Measurements from ENCODE around the gene KCNQ1. TPM values are rescaled to one million over a fixed set of nuclear protein-coding genes. Genes with fewer than 3 reads are reported as not detected.

Gene KCNQ1
- total RNA-seq, 3 donors from 2014 or later (not counting 1 experiment from before 2014, with no cell fraction given), result 1.9 to 7.8 (median 3.3) TPM

GRCh38 chr11:2515401-2516275, 70.8 kb downstream of the KCNQ1 start:
- intact Hi-C loops (cut with micrococcal nuclease), result no loop called here
- DNase-seq, result no peak

GRCh38 chr11:2516276-2517015, 71.6 kb downstream of the KCNQ1 start:
- Mint-ChIP-seq H3K4me3 (no peak overlapping the region), H3K4me1 (no peaks in the 10 kb centered on the region), H3K27me3 (ENCODE audit: low read depth in 2 of 2) (no peaks in the 10 kb centered on the region), H3K27ac (no peak overlapping the region), H3K9me3 (no peaks in the 10 kb centered on the region), H3K36me3 (no peaks in the 10 kb centered on the region)
- ATAC-seq (no peak), DNase-seq (no peak)
- H3K27me3 ChIP-seq (ENCODE audit: control insufficient read depth, insufficient read depth, low read length), result no peaks in the 10 kb centered on the region
- H3K9me3 ChIP-seq (ENCODE audit: control insufficient read depth, insufficient read depth, low read length), result no peaks in the 10 kb centered on the region
- intact Hi-C loops (cut with micrococcal nuclease), result no loop called here
- no peak for TF ChIP-seq CTCF (IDR thresholded peaks at IDR 0.05)
- no peak overlapping the region for H3K4me3 ChIP-seq (ENCODE audit: low read length)
- WGBS (ENCODE audit: insufficient coverage), result 82% methylated on average over 20 of the region's 20 CpGs
- peaks cover 9% of the 10 kb centered on the region for H3K4me1 ChIP-seq (ENCODE audit: control insufficient read depth, insufficient read depth, low read length)
- H3K36me3 ChIP-seq (ENCODE audit: control insufficient read depth, insufficient read depth, low read length), result no peaks in the 10 kb centered on the region
- H3K27ac ChIP-seq (ENCODE audit: low read length), result no peak overlapping the region

More at GRCh38 chr11:2515401-2516275, 70.8 kb downstream of the KCNQ1 start:
- Mint-ChIP-seq H3K9me3 (no peaks in the 10 kb centered on the region), H3K27me3 (ENCODE audit: low read depth in 2 of 2) (no peaks in the 10 kb centered on the region), H3K4me3 (no peak overlapping the region), H3K4me1 (no peaks in the 10 kb centered on the region), H3K27ac (no peak overlapping the region), H3K36me3 (no peaks in the 10 kb centered on the region)
- TF ChIP-seq CTCF (IDR thresholded peaks at IDR 0.05), result no peak
- H3K36me3 ChIP-seq (ENCODE audit: control insufficient read depth, insufficient read depth, low read length), result no peaks in the 10 kb centered on the region
- WGBS (ENCODE audit: insufficient coverage), result 84% methylated on average over 24 of the region's 25 CpGs
- peaks cover 14% of the 10 kb centered on the region for H3K4me1 ChIP-seq (ENCODE audit: control insufficient read depth, insufficient read depth, low read length)
- no peak overlapping the region for H3K4me3 ChIP-seq (ENCODE audit: low read length)
- H3K9me3 ChIP-seq (ENCODE audit: control insufficient read depth, insufficient read depth, low read length), result no peaks in the 10 kb centered on the region
- no peak overlapping the region for H3K27ac ChIP-seq (ENCODE audit: low read length)
- H3K27me3 ChIP-seq (ENCODE audit: control insufficient read depth, insufficient read depth, low read length), result no peaks in the 10 kb centered on the region
- ATAC-seq, result no peak

GRCh38 chr11:2517016-2517385, 72.2 kb downstream of the KCNQ1 start:
- intact Hi-C loops (cut with micrococcal nuclease), result no loop called here
- no peaks in the 10 kb centered on the region for H3K9me3 Mint-ChIP-seq
- Histone ChIP-seq H3K4me3 (ENCODE audit: low read length) (no peak overlapping the region), H3K27me3 (ENCODE audit: control insufficient read depth, insufficient read depth, low read length) (no peaks in the 10 kb centered on the region), H3K36me3 (ENCODE audit: control insufficient read depth, insufficient read depth, low read length) (no peaks in the 10 kb centered on the region), H3K9me3 (ENCODE audit: control insufficient read depth, insufficient read depth, low read length) (no peaks in the 10 kb centered on the region), H3K4me1 (ENCODE audit: control insufficient read depth, insufficient read depth, low read length) (peaks cover 4% of the 10 kb centered on the region), H3K27ac (ENCODE audit: low read length) (no peak overlapping the region)
- DNase-seq (no peak), ATAC-seq (no peak)
- H3K4me1 Mint-ChIP-seq, result no peaks in the 10 kb centered on the region
- H3K4me3 Mint-ChIP-seq, result no peak overlapping the region
- no peak overlapping the region for H3K27ac Mint-ChIP-seq
- 81% methylated on average over 13 of the region's 13 CpGs for WGBS (ENCODE audit: insufficient coverage)
- TF ChIP-seq CTCF (IDR thresholded peaks at IDR 0.05), result no peak
- no peaks in the 10 kb centered on the region for H3K27me3 Mint-ChIP-seq (ENCODE audit: low read depth in 2 of 2)
- no peaks in the 10 kb centered on the region for H3K36me3 Mint-ChIP-seq
